ENCODE results near the gene MCM8.
A peak's percentile ranks its signal among the peaks of the same experiment; 100 is the strongest.

MCM8 gene

DNA sequence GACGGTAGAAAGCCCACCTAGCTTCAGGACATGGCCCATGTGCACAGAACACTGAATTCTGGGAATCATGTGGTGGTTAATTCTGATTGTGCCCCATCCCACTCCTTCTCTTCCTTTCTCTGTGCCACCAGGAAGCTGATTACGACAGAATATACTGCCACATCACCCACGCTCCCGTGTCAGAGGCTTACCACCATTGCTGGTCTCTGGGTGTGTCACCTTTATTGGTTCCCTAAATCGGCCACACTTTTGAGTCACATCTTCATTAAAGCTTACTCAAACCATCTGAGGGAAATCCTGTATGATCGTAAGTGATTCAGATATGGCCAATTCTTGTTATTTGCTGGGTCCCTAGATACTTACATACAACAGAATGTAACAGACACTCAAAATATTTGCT, 3.2 kb upstream of the MCM8 start:
- no peak for DNase-seq

DNA sequence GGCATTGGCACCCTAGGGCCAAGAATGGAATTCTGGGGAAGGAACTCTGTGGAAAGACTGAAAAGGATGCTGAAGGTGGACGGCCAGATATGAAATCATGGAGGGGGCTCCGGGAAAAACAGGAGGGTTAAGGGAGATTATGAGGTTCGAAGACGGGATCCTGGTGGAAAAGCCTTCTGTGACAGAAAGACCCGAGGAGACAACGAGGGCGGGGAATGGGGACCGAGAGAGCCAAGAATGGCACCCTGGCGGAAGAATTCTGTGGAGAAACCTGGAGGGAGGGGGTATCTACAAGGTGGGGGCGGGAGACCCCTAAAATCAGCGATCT, 545 bp upstream of the MCM8 start:
- DNase-seq = no peak

GRCh38 chr20:5967469-5967868, 17.0 kb downstream of the MCM8 start:
- DNase-seq = no peak

GRCh38 chr20:5968462-5968861, 18.0 kb downstream of the MCM8 start:
- DNase-seq = no peak

DNA sequence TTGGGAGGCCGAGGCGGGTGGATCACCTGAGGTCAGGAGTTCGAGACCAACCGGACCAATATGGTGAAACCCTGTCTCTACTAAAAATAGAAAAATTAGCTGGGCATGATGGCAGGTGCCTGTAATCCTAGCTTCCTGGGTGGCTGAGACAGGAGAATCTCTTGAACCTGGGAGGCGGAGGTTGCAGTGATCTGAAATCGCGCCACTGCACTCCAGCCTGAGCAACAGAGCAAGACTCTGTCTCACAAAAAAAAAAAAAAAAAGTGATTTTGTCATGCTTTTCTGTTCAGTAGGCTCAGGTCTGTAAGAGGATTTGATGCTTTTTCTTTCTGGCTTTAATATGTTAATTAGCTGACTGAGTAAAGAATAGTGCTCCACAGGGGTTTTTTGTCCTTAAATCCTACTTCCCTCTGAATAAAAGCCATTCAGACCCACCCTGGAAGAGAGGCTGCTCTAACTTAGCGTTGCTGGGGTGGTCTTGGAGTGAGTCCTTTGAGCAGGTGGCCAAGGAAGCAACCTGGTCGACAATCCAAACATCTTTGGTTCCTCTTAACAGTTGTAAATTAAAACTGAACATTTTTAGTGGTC, 19.0 kb downstream of the MCM8 start:
- no peak for DNase-seq

GRCh38 chr20:5969940-5970339, 19.5 kb downstream of the MCM8 start:
- DNase-seq = no peak

- DNase-seq = peak in 1 of 14 donors; percentile 86
Measured at GRCh38 chr20:5970381-5970780, 19.9 kb downstream of the MCM8 start.

DNA sequence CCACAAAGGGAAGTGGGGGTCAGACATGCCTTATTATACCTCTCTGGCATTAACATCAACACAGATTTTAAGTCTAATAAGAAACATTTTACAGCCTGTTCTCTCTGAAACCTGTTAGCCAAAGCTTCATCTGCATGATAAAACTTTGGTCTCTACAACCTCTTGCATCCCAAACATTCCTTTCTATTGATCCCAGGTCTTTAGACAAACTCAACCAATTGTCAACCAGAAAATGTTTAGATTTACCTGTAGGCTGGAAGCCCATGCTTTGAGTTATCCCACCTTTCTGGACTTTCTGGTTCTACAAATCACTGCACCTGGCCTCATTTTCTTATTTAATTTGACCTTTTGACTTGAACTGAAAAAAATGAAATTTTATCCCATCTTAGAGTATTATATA, 20.8 kb downstream of the MCM8 start:
- no peak for DNase-seq

GRCh38 chr20:5973172-5973571, 22.7 kb downstream of the MCM8 start:
- no peak for DNase-seq

GRCh38 chr20:5973971-5974370, 23.5 kb downstream of the MCM8 start:
- no peak for DNase-seq

GRCh38 chr20:5974531-5974930, 24.1 kb downstream of the MCM8 start:
- no peak for DNase-seq

- DNase-seq = no peak
Measured at GRCh38 chr20:5975778-5976177, 25.3 kb downstream of the MCM8 start.

GRCh38 chr20:5977223-5977622, 26.8 kb downstream of the MCM8 start:
- DNase-seq = no peak

- no peak for DNase-seq
Measured at GRCh38 chr20:5977975-5978374, 27.5 kb downstream of the MCM8 start.

GRCh38 chr20:5979801-5980200, 29.3 kb downstream of the MCM8 start:
- DNase-seq = no peak

GRCh38 chr20:5980720-5981538, 30.5 kb downstream of the MCM8 start:
- no peak for DNase-seq

DNA sequence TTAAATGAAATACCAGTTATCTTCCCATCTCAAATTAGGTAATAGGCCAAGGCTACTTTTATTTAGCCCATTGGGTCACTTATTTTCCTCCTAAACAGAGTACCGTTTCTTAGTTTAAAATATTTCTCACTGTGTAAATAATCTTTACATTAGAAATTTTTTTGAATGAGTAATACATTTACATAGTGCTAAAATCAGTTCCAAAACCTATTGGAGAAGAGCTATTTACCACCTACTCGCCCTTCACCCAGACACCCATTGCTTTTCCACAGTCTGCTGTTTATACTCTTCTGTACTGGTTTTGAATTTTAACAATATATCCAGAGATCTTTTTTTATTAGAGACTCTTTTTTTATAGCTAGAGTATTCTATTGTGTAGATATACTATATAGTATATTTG, 36.9 kb downstream of the MCM8 start:
- no peak for DNase-seq

GRCh38 chr20:5989539-5989938, 39.1 kb downstream of the MCM8 start:
- no peak for DNase-seq

DNA sequence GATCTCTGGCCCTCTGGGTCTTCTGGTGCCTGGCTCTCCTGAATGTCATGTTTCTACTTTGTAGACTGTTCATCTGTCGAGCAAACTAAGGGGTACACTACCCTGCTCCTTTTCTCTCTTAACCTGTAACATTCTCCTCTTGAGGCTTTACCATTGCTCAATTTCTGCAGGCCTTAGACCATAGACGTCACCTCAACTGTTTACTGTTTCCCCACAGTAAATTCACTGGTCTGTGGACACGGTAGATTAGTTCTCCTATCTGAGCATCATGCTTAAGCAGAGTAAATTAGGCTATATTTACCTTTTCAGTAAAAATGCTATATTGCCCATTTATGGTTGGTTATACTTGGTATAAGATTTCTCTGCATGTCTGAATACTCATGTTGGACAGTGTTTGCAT, 40.5 kb downstream of the MCM8 start:
- no peak for DNase-seq

DNA sequence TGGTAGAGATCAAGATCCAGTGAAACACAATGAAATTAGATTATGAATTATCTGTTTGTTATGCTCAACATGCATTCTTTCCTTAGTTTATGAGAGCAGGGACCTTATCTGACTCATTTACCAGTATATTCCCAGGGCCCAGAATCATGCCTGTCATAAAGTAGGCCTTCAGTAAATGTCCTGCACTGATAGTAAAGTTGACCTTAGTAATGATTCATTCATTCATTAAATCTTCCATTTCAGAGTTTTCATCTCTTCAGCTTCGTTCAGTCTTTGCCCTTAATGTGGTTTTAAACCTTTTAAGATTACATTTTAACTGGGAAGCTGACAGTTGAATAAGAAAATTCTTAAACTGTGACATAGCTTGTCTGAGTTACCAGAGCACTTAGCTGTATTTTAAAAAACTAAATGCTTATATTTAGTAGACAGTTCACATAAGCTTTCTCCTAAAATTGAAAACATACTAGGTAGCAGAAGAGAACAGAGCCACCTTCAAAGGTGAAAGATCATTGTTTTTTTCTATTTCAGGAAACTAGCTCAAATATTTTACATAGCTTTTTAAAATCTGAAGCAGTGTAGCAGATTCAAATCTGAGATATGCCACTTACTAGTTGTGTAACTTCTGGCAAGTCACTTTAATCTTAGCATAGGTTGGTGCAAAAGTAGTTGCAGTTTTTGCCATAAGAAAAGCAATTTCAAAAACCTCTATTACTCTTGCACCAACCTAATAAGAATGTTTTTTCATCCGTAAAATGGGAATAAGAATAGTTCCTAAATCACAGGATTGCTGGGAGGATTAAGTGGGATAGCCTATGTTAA, 41.4 kb downstream of the MCM8 start:
- DNase-seq = no peak

- no peak for DNase-seq
Measured at GRCh38 chr20:5996765-5997164, 46.3 kb downstream of the MCM8 start.

GRCh38 chr20:5999783-6000182, 49.3 kb downstream of the MCM8 start:
- DNase-seq = no peak

DNA sequence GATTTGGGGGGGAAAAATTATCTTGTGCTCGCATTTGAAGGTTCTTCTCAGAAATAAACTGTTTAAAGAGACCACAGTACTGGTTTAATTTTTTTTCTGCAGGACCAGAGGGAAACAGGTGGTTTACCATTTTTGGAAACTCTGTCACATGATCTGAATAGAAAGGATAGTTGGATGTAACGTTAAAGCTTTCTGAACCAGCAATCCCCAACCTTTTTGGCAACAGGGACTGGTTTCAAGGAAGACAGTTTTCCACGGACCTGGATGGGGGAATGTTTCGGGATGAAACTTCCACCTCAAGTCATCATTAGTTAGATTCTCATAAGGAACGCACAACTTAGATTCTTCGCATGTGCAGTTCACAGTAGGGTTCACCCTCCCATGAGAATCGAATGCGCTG, 50.4 kb downstream of the MCM8 start:
- peak in 1 of 14 donors; percentile 17 for DNase-seq

GRCh38 chr20:6006603-6006949, 56.1 kb downstream of the MCM8 start:
- no peak for DNase-seq
